ENCODE data around the gene RPS24. TPM values are rescaled to one million over a fixed set of nuclear protein-coding genes. Genes with fewer than 3 reads are reported as not detected.

RPS24 gene
- total RNA-seq, 1 donor from 2014 or later, result 3,291 TPM

GRCh38 chr10:78046711-78047269 is 13.1 kb downstream of the RPS24 start:
- Histone ChIP-seq H3K4me1 (no peaks in the 10 kb centered on the region), H3K9me3 (no peaks in the 10 kb centered on the region), H3K4me3 (no peak overlapping the region), H3K27ac (peak overlapping the region; percentile 9), H3K36me3 (peaks cover 0 to 7% of the 10 kb centered on the region in 2 donors), H3K27me3 (no peaks in the 10 kb centered on the region)
- TF ChIP-seq CTCF (IDR thresholded peaks at IDR 0.05) (no peak), POLR2A (IDR thresholded peaks at IDR 0.05) (no peak), POLR2AphosphoS5 (IDR thresholded peaks at IDR 0.05; ENCODE audit: insufficient read depth in 1 of 2, low read depth in 1 of 2) (no peak)
- intact Hi-C loops (cut with DNase I), result loop anchor here (10.0 kb wide), 1 partner anchor 1148 kb away; no protein-coding TSS in a partner anchor
- DNase-seq (ENCODE audit: extremely low spot score in 2 of 2), result no peak

- peak overlapping the region; percentile 9 for H3K27ac ChIP-seq
- TF ChIP-seq CTCF (IDR thresholded peaks at IDR 0.05) (peak; percentile 72 to 88 (median 88)), POLR2AphosphoS5 (IDR thresholded peaks at IDR 0.05; ENCODE audit: insufficient read depth in 1 of 2, low read depth in 1 of 2) (no peak), POLR2A (IDR thresholded peaks at IDR 0.05) (no peak)
- no peak for DNase-seq (ENCODE audit: extremely low spot score in 2 of 2)
- H3K9me3 ChIP-seq, result no peaks in the 10 kb centered on the region
- H3K36me3 ChIP-seq, result peaks cover 0 to 5% of the 10 kb centered on the region in 2 donors
- H3K4me1 ChIP-seq, result no peaks in the 10 kb centered on the region
- H3K4me3 ChIP-seq, result no peak overlapping the region
- no peaks in the 10 kb centered on the region for H3K27me3 ChIP-seq
- intact Hi-C loops (cut with DNase I), result loop anchor here (10.0 kb wide), 1 partner anchor 1147 kb away; no protein-coding TSS in a partner anchor
Measured at GRCh38 chr10:78047314-78047891, 13.7 kb downstream of the RPS24 start.

- TF ChIP-seq POLR2AphosphoS5 (IDR thresholded peaks at IDR 0.05; ENCODE audit: insufficient read depth in 1 of 2, low read depth in 1 of 2), result no peak
- TF ChIP-seq POLR2A (IDR thresholded peaks at IDR 0.05), result no peak
- no peak for TF ChIP-seq CTCF (IDR thresholded peaks at IDR 0.05)
- Histone ChIP-seq H3K4me3 (no peak overlapping the region), H3K36me3 (no peaks in the 10 kb centered on the region), H3K27ac (no peak overlapping the region), H3K4me1 (no peaks in the 10 kb centered on the region), H3K9me3 (no peaks in the 10 kb centered on the region), H3K27me3 (no peaks in the 10 kb centered on the region)
- intact Hi-C loops (cut with DNase I), result loop anchor here (10.0 kb wide), 1 partner anchor 1145 kb away; no protein-coding TSS in a partner anchor
- DNase-seq (ENCODE audit: extremely low spot score in 2 of 2), result no peak
Measured at GRCh38 chr10:78049851-78050250, 16.2 kb downstream of the RPS24 start.

GRCh38 chr10:78053211-78053868 is 19.7 kb downstream of the RPS24 start:
- no peaks in the 10 kb centered on the region for H3K36me3 ChIP-seq
- no peak overlapping the region for H3K27ac ChIP-seq
- no peaks in the 10 kb centered on the region for H3K9me3 ChIP-seq
- TF ChIP-seq POLR2AphosphoS5 (IDR thresholded peaks at IDR 0.05; ENCODE audit: insufficient read depth in 1 of 2, low read depth in 1 of 2), result no peak
- no peak for TF ChIP-seq POLR2A (IDR thresholded peaks at IDR 0.05)
- TF ChIP-seq CTCF (IDR thresholded peaks at IDR 0.05), result no peak
- DNase-seq (ENCODE audit: extremely low spot score in 2 of 2), result no peak
- intact Hi-C loops (cut with DNase I), result no loop called here
- no peak overlapping the region for H3K4me3 ChIP-seq
- H3K27me3 ChIP-seq, result no peaks in the 10 kb centered on the region
- no peaks in the 10 kb centered on the region for H3K4me1 ChIP-seq
